Activated T-helper 2 cell treated with anti-CD3 and anti-CD28 coated beads, Interferon-gamma antibody, Interleukin-2, Interleukin-4, amounts not matched to agents 10 μg/mL and 5 μg/mL and 100 μg/mL, durations not matched to agents 14 hours and 24 hours and 36 hours (primary cell): ENCODE results near the gene NOCT. TPM values are rescaled to one million over a fixed set of nuclear protein-coding genes. Genes with fewer than 3 reads are reported as not detected.

ENCODE experiments used
- DNase-seq: peaks from one replicate; pipeline ENCODE4 v3.0.0; 2021; ENCODE audit warnings: low spot score
- H3K27ac Mint-ChIP-seq: one replicate; pipeline ENCODE4 v1.8.0; 2021; ENCODE audit warnings: mixed read lengths
- H3K27me3 Mint-ChIP-seq: one replicate; pipeline ENCODE4 v1.8.0; 2021; ENCODE audit warnings: low read depth, mixed read lengths
- H3K36me3 Mint-ChIP-seq: one replicate; pipeline ENCODE4 v1.8.0; 2021; ENCODE audit warnings: low read depth, mixed read lengths
- H3K4me1 Mint-ChIP-seq: one replicate; pipeline ENCODE4 v1.8.0; 2021; ENCODE audit warnings: low read depth, mixed read lengths
- H3K4me3 Mint-ChIP-seq: one replicate; pipeline ENCODE4 v1.8.0; 2021; ENCODE audit warnings: low read depth, mild to moderate bottlenecking, moderate library complexity, mixed read lengths
- H3K9me3 Mint-ChIP-seq: one replicate; pipeline ENCODE4 v1.8.0; 2021; ENCODE audit warnings: mixed read lengths
- intact Hi-C: fragments of 100-400 bp; cut with micrococcal nuclease; formaldehyde crosslinking; loops from one replicate; pipeline ENCODE4 v1.15.1; 2023
- total RNA-seq: library from RNA; stranded (reverse); gene quantifications from 2 replicates; pipeline ENCODE4 v1.2.3, GENCODE V29; 2022

Gene NOCT
- total RNA-seq, 1 donor from 2014 or later = 20.3 TPM

- H3K27ac Mint-ChIP-seq = no peak overlapping the region
- intact Hi-C loops = no loop called here
- H3K27me3 Mint-ChIP-seq = no peaks in the 10 kb centered on the region
- H3K9me3 Mint-ChIP-seq = no peaks in the 10 kb centered on the region
- peaks cover 20% of the 10 kb centered on the region for H3K36me3 Mint-ChIP-seq
- peaks cover 26% of the 10 kb centered on the region for H3K4me1 Mint-ChIP-seq
- no peak for DNase-seq
- H3K4me3 Mint-ChIP-seq = no peak overlapping the region
These were observed 62.2 kb downstream of the NOCT start for GRCh38 chr4:139077567-139078355.

GRCh38 chr4:139078926-139079325 lies 63.3 kb downstream of the NOCT start:
- no peak for DNase-seq
- intact Hi-C loops = no loop called here
- Mint-ChIP-seq H3K27ac (no peak overlapping the region), H3K4me3 (no peak overlapping the region), H3K27me3 (no peaks in the 10 kb centered on the region), H3K36me3 (peaks cover 23% of the 10 kb centered on the region), H3K4me1 (peaks cover 27% of the 10 kb centered on the region), H3K9me3 (no peaks in the 10 kb centered on the region)

GRCh38 chr4:139082750-139083606 lies 67.4 kb downstream of the NOCT start:
- peaks cover 20% of the 10 kb centered on the region for H3K36me3 Mint-ChIP-seq
- no peaks in the 10 kb centered on the region for H3K27me3 Mint-ChIP-seq
- no peaks in the 10 kb centered on the region for H3K9me3 Mint-ChIP-seq
- peak overlapping the region; percentile 99 for H3K4me3 Mint-ChIP-seq
- peaks cover 30% of the 10 kb centered on the region for H3K4me1 Mint-ChIP-seq
- H3K27ac Mint-ChIP-seq = peak overlapping the region; percentile 99
- intact Hi-C loops = loop anchor here (1.0 to 10.0 kb wide), 7 partner anchors 16 to 1442 kb away; partner anchors contain the start of genes ELMOD2, NAA15 and RAB33B
- DNase-seq = peak; percentile 94

- Mint-ChIP-seq H3K27ac (peak overlapping the region; percentile 99), H3K36me3 (peaks cover 20% of the 10 kb centered on the region), H3K4me1 (peaks cover 28% of the 10 kb centered on the region), H3K4me3 (peak overlapping the region; percentile 99), H3K27me3 (no peaks in the 10 kb centered on the region), H3K9me3 (no peaks in the 10 kb centered on the region)
- DNase-seq = peak; percentile 59
- intact Hi-C loops = loop anchor here (1.0 to 10.0 kb wide), 6 partner anchors 17 to 1441 kb away; partner anchors contain the start of genes ELMOD2, NAA15 and RAB33B
These were observed 68.0 kb downstream of the NOCT start for GRCh38 chr4:139083607-139083955.

GRCh38 chr4:139083956-139084803 lies 68.6 kb downstream of the NOCT start:
- peak overlapping the region; percentile 99 for H3K27ac Mint-ChIP-seq
- no peaks in the 10 kb centered on the region for H3K9me3 Mint-ChIP-seq
- no peaks in the 10 kb centered on the region for H3K27me3 Mint-ChIP-seq
- DNase-seq = peak; percentile 81
- peaks cover 30% of the 10 kb centered on the region for H3K4me1 Mint-ChIP-seq
- intact Hi-C loops = loop anchor here (1.0 to 10.0 kb wide), 8 partner anchors 17 to 1441 kb away; partner anchors contain the start of genes ELF2, ELMOD2, NAA15 and NOCT
- H3K4me3 Mint-ChIP-seq = peak overlapping the region; percentile 99
- peaks cover 20% of the 10 kb centered on the region for H3K36me3 Mint-ChIP-seq

GRCh38 chr4:139084804-139085093 lies 69.2 kb downstream of the NOCT start:
- peaks cover 32% of the 10 kb centered on the region for H3K4me1 Mint-ChIP-seq
- H3K4me3 Mint-ChIP-seq = peak overlapping the region; percentile 99
- intact Hi-C loops = loop anchor here (1.0 to 10.0 kb wide), 4 partner anchors 69 to 1440 kb away; partner anchors contain the start of genes ELF2, ELMOD2, NOCT and RAB33B
- H3K27ac Mint-ChIP-seq = peak overlapping the region; percentile 79
- DNase-seq = no peak
- no peaks in the 10 kb centered on the region for H3K9me3 Mint-ChIP-seq
- H3K27me3 Mint-ChIP-seq = no peaks in the 10 kb centered on the region
- H3K36me3 Mint-ChIP-seq = peaks cover 20% of the 10 kb centered on the region

- intact Hi-C loops = loop anchor here (10.0 kb wide), 1 partner anchor 1440 kb away; the partner anchor contains the start of gene ELMOD2
- Mint-ChIP-seq H3K9me3 (no peaks in the 10 kb centered on the region), H3K27ac (no peak overlapping the region), H3K36me3 (peaks cover 17% of the 10 kb centered on the region), H3K4me1 (peaks cover 29% of the 10 kb centered on the region), H3K4me3 (peak overlapping the region; percentile 99), H3K27me3 (no peaks in the 10 kb centered on the region)
- DNase-seq = no peak
These were observed 69.6 kb downstream of the NOCT start for GRCh38 chr4:139085141-139085540.

GRCh38 chr4:139092271-139092670 lies 76.7 kb downstream of the NOCT start:
- no peaks in the 10 kb centered on the region for H3K36me3 Mint-ChIP-seq
- intact Hi-C loops = no loop called here
- no peak overlapping the region for H3K27ac Mint-ChIP-seq
- H3K9me3 Mint-ChIP-seq = no peaks in the 10 kb centered on the region
- DNase-seq = no peak
- H3K4me1 Mint-ChIP-seq = peaks cover 5% of the 10 kb centered on the region
- H3K4me3 Mint-ChIP-seq = no peak overlapping the region
- H3K27me3 Mint-ChIP-seq = no peaks in the 10 kb centered on the region

Other genes with a start within 250 kb of the NOCT start
- 30.5 and 31.2 TPM in 2 replicates for gene ELF2, start 161.4 kb downstream of the NOCT start, total RNA-seq